NCI-H2227 (cell line): ENCODE data around the gene HPCAL1.

Experiments used
- DNase-seq: peaks from one replicate; lab custom pipeline; 2025; ENCODE audit not compliant: unreplicated experiment; lab: John Stamatoyannopoulos, UW

HPCAL1 gene

DNA sequence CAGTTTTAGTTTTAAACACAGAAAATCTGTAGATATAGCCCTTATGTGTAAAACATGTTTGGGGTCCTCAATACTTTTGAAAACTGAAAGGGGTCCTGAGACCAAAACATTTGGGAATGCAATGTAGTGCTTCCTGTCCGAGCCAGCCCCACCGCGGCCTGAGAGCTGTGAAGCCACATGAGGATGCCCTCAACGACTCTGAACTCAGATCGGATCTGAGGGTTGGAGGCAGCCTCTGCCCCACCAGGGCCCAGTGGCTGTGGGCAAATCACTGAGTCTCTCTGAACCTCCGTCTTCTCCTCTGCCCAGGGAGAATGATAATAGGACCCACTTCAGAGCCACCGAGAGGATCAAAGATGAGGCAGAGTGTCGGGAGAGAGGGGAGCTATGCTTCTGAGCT is 33.4 kb upstream of the HPCAL1 start:
- no peak for DNase-seq

DNA sequence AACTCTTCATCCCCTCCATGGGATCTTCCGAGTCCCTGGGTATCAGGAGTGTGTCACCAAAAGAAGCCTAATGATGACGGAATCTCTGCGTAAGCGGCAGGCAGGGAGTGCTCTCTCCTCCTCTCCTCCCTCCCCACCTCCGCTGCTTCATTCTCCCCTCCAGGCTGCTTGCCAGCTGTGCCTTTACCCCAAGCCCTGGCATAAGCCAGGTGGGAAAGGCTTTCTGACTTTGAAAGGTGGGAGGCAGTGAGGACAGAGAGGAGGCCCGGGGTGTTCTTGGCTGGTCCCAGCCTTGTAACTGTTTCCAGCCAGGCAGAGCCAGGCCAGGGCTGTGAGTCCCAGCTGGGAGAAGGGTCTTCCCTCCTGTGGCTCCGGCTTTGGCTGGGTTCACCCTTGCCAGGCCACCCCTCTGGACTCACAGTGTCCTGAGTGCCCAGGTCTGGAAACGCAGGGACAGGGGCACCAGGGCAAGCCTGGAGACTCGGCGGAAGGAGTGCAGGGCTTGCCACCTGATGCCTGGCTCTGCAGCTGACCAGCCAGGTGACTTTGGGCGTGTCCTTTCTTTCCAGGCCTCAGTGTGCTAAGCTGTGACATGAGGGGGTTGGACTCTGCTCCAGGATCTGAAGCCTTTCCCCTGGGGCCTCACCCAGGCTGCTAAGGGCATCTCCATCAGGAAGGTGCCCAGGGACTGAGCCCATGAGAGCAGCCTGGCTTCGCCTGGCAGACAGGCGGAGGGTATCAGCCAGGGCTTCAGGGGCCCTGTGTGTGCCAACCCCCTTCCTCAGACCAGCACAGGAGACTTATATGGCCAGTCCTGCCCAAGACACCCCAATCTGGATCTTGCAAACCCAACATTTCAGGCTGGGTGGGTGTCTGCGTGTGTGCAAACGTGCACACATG is 32.7 kb upstream of the HPCAL1 start:
- no peak for DNase-seq

GRCh38 chr2:10271509-10271908 is 31.2 kb upstream of the HPCAL1 start:
- no peak for DNase-seq

DNA sequence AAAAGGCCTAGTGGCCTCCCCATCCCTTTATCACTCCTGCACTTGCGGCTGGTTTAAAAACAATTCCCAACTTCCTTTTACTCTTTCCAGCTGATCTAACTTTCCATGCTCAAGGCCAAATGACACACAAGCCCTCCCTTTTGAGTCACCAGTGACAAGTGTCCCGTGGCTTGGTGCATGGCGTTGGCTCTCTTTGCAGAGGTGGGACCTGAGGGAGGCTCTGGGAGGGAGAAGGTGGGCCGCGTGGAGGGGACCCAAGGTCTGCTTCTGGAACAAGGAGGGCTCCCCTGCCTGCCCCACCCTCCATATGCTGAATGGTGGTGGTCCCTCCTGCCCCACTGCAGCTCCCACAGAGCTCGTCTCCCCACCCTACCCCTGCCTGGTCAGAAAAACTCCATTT is 30.8 kb upstream of the HPCAL1 start:
- DNase-seq: no peak

- no peak for DNase-seq
Measured at GRCh38 chr2:10272464-10272863, 30.2 kb upstream of the HPCAL1 start.

DNA sequence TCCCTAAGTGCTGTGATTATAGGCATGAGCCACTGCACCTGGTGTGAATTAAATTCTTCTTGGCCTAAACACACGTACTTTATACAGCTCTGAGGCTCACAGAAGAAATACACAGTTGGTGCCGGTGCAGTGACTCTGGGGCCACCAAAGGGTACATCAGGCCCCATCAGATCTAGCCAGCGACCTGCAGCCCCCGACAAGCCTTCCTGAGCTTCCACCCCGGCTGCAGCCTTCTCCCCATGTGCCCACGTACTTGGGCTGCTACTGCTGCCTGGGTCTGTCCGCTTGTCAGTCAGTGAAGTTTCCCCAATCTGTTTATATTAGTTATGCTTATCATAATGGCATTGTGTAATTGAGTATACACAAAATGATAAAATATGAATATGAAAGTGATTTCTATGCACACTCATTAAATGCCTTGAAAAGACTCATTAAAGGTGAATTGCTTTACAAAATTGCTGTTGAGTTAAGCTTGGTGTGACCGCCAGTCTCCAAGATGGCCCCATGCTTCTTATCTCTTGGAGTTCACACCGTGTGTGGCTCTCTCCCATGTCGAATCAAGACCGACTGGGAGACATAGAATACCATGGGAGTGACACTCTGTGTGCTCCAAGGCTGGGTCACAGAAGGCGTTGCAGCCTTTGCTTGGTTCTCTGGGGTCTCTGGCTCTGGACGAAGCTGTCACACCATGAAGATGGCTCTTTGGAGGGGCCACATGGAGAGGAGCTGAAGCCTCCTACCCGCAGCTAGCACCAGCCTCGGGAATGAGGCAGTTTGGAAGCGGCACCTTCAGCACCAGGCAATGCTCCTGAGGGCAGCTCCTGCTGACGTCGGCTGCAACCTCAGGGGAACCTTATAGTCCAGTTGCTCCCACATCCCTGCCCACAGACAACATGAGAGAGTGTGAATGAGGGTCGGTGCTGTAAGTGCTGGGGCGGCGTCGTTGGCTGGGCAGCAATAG is 29.2 kb upstream of the HPCAL1 start:
- no peak for DNase-seq

DNA sequence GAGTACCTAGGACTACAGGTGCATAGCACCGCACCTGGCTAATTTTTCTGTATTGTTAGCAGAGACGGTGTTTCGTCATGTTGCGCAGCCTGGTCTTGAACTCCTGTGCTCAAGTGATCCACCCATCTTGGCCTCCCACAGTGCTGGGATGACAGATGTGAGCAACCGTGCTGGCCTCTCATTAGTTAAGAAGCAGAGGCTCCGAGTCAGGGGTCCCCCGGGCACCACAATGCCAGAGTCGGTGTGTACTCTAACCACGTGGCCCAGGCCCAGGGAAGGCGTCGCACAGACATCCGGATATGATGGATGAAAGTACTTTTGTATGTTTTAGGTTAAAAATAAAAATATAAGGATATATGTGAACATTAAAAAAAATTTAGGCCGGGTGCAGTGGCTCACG is 28.3 kb upstream of the HPCAL1 start:
- no peak for DNase-seq

DNA sequence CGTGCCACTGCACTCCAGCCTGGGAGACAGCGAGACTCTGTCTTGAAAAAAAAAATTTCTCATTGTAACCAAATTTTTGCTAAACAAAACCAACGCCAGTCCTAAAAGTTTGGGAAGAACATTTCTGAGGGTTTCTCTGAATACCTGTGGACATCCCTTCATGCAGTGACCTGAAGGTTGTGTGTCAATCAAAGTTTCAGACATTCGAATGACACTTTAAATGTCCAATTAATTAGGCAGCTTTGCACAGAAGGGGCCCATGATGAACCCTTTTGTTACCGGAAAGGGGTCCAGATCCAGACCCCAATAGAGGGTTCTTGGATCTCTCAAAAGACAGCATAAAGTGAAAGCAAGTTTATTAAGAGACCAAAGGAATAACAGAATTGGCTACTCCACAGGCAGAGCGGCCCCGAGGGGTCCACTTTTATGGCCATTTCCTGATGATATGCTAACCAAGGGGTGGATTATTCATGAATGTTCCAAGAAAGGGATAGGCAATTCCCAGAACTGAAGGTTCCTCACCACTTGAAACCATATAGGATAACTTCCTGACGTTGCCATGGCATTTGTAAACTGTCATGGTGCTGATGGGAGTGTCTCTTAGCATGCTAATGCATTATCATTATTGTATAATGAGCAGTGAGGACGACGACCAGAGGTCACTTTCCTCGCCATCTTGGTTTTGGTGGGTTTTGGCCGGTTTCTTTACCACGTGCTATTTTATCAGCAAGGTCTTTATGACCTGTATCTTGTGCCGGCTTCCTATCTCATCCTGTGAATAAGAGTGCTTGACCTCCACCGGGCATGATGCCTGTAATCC is 27.5 kb upstream of the HPCAL1 start:
- no peak for DNase-seq

- no peak for DNase-seq
Measured at GRCh38 chr2:10276481-10277292, 26.0 kb upstream of the HPCAL1 start.

- DNase-seq: no peak
Measured at GRCh38 chr2:10277293-10278028, 25.2 kb upstream of the HPCAL1 start.

GRCh38 chr2:10278029-10278762 is 24.5 kb upstream of the HPCAL1 start:
- DNase-seq: no peak

GRCh38 chr2:10278763-10279471 is 23.8 kb upstream of the HPCAL1 start:
- no peak for DNase-seq

DNA sequence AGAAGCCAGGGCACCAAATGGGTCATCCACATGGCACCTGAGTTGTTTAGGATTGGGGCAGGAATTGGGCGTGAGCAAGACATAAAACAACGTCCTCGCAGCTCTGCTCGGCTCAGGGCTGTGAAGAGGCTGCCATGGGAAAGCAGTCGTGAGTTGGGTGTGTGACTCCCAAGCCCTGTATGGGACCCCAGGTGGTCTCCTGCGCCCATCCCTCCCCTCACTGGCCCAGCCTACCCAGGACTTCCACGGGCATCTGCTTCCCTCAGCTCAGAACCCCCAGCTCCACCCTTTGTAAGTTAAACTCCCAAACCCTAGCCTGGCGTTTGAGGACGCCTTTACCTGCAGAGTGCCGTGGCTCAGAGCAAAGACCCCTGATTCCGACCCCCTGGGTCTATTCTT is 23.2 kb upstream of the HPCAL1 start:
- DNase-seq: no peak

GRCh38 chr2:10279946-10280463 is 22.7 kb upstream of the HPCAL1 start:
- no peak for DNase-seq

GRCh38 chr2:10281891-10282290 is 20.8 kb upstream of the HPCAL1 start:
- no peak for DNase-seq

DNA sequence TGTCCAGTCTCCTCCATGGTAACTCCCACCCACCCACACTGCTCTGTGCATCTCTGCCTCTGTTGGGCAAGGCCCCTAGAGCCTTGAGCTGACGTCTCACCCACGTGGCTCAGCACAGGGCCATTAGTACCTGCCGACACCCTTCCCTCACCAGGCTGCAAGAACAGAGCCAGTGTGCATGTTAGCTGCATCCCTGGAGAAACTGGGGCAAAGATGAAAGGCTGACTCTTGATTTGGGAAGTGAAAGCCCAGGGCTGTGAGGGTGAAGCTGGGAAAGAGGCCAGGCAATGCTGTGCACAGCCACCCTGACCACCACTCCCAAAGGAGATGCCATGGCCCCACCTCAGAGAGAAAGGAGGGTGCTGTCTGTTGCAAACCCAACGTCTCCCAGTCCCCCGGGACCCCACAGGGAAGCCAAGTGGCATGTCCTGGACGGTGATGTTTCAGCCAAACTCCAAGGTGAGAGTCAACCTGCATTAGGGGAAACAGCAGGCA is 20.0 kb upstream of the HPCAL1 start:
- no peak for DNase-seq

DNA sequence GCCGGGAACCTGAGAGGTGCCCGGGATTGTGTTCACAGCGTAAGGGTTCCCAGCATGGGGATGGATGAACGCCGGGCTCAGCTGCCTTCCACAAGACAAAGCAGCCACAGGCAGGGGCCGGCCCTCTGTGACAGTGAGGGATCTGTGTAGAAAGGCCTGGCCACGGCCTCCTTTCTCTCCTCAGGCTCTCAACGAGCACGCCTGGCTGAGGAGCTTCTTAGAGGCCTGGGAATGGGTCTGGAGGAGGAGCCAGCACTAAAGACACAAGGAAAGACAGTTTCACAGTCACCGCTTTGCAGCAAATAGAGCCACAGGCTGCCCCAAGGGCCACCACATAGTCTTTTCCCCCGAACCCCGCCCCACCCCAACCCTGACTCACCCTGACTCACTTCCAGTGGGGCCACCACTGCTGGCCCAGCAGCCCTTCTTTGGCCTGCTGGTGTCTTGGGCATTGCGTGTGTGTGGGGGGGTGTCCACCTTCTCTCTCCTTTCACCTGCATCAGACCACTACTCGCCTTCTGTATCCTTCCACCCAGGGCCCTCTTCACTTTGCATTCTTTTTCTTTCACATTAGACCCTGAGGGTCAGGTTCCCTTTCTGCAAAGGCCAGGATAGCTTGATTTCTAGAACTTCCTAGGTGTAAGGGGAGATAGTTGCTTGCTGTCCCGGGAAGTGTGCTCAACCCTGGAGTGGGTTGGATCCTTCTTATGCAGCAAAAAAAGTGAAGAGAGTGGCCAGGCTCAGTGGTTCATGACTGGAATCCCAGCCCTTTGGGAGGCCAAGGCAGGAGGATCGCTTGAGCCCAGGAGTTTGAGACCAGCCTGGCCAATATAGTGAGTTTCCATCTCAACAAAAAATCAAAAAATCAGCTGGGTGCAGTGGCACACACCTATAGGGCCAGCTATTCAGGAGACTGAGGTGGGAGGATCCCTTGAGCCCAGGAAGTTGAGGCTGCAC is 19.3 kb upstream of the HPCAL1 start:
- DNase-seq: no peak
